Measurements from ENCODE around the gene TRIM37. TPM values are rescaled to one million over a fixed set of nuclear protein-coding genes. Genes with fewer than 3 reads are reported as not detected.

Gene TRIM37
- total and polyA plus RNA-seq, 4 donors = 9.1 to 39.0 (median 16.8) TPM

- H3K36me3 ChIP-seq (ENCODE audit: control insufficient read depth in 4 of 4, insufficient read depth in 4 of 4, low read length in 4 of 4) = peaks cover 7 to 22% (median 12%) of the 10 kb centered on the region in 4 donors
- no peak overlapping the region for H3K4me3 ChIP-seq
- no peak for DNase-seq
- H3K9me3 ChIP-seq (ENCODE audit: control insufficient read depth in 4 of 4, insufficient read depth in 3 of 4, low read length in 3 of 4) = no peaks in the 10 kb centered on the region
- H3K9ac ChIP-seq (ENCODE audit: insufficient read depth in 1 of 2, low read length in 2 of 2) = no peak overlapping the region
- no peak overlapping the region for H3K27ac ChIP-seq (ENCODE audit: low read depth in 1 of 2, low read length in 1 of 2)
- no peaks in the 10 kb centered on the region for H3K27me3 ChIP-seq (ENCODE audit: control insufficient read depth in 3 of 3, insufficient read depth in 3 of 3, low read length in 2 of 3)
- TF ChIP-seq CTCF (IDR thresholded peaks at IDR 0.05; ENCODE audit: control extremely low read depth, extremely low read depth) = no peak
- H3K4me1 ChIP-seq (ENCODE audit: control insufficient read depth in 5 of 5, insufficient read depth in 5 of 5, low read length in 5 of 5) = no peaks in the 10 kb centered on the region
- ATAC-seq (ENCODE audit: insufficient read depth, low FRiP score) = no peak
Observed at GRCh38 chr17:59074494-59074893, 32.2 kb downstream of the TRIM37 start.

GRCh38 chr17:59073972-59074371 is 32.7 kb downstream of the TRIM37 start:
- Histone ChIP-seq H3K27ac (ENCODE audit: low read depth in 1 of 2, low read length in 1 of 2) (no peak overlapping the region), H3K4me3 (no peak overlapping the region), H3K27me3 (ENCODE audit: control insufficient read depth in 3 of 3, insufficient read depth in 3 of 3, low read length in 2 of 3) (no peaks in the 10 kb centered on the region), H3K9me3 (ENCODE audit: control insufficient read depth in 4 of 4, insufficient read depth in 3 of 4, low read length in 3 of 4) (no peaks in the 10 kb centered on the region), H3K9ac (ENCODE audit: insufficient read depth in 1 of 2, low read length in 2 of 2) (no peak overlapping the region), H3K4me1 (ENCODE audit: control insufficient read depth in 5 of 5, insufficient read depth in 5 of 5, low read length in 5 of 5) (no peaks in the 10 kb centered on the region), H3K36me3 (ENCODE audit: control insufficient read depth in 4 of 4, insufficient read depth in 4 of 4, low read length in 4 of 4) (peaks cover 9 to 18% (median 11%) of the 10 kb centered on the region in 4 donors)
- WGBS, 2 donors = 98 to 100% methylated on average over 1 of the region's 1 CpG
- TF ChIP-seq CTCF (IDR thresholded peaks at IDR 0.05; ENCODE audit: control extremely low read depth, extremely low read depth) = no peak
- no peak for DNase-seq
- ATAC-seq (ENCODE audit: insufficient read depth, low FRiP score) = no peak

GRCh38 chr17:59069856-59070255 is 36.8 kb downstream of the TRIM37 start:
- Histone ChIP-seq H3K9me3 (ENCODE audit: control insufficient read depth in 4 of 4, insufficient read depth in 3 of 4, low read length in 3 of 4) (no peaks in the 10 kb centered on the region), H3K4me1 (ENCODE audit: control insufficient read depth in 5 of 5, insufficient read depth in 5 of 5, low read length in 5 of 5) (no peaks in the 10 kb centered on the region), H3K4me3 (no peak overlapping the region), H3K36me3 (ENCODE audit: control insufficient read depth in 4 of 4, insufficient read depth in 4 of 4, low read length in 4 of 4) (peaks cover 8 to 21% (median 14%) of the 10 kb centered on the region in 4 donors), H3K9ac (ENCODE audit: insufficient read depth in 1 of 2, low read length in 2 of 2) (no peak overlapping the region), H3K27ac (ENCODE audit: low read depth in 1 of 2, low read length in 1 of 2) (no peak overlapping the region), H3K27me3 (ENCODE audit: control insufficient read depth in 3 of 3, insufficient read depth in 3 of 3, low read length in 2 of 3) (no peaks in the 10 kb centered on the region)
- ATAC-seq (ENCODE audit: insufficient read depth, low FRiP score) (no peak), DNase-seq (no peak)
- WGBS, 2 donors = 100% methylated on average over 1 of the region's 1 CpG
- TF ChIP-seq CTCF (IDR thresholded peaks at IDR 0.05; ENCODE audit: control extremely low read depth, extremely low read depth) = no peak

- DNase-seq = no peak
- no peak overlapping the region for H3K4me3 ChIP-seq
- TF ChIP-seq CTCF (IDR thresholded peaks at IDR 0.05; ENCODE audit: control extremely low read depth, extremely low read depth) = no peak
- H3K27ac ChIP-seq (ENCODE audit: low read depth in 1 of 2, low read length in 1 of 2) = no peak overlapping the region
- WGBS, 2 donors = 96 to 97% methylated on average over 6 of the region's 6 CpGs
- no peaks in the 10 kb centered on the region for H3K27me3 ChIP-seq (ENCODE audit: control insufficient read depth in 3 of 3, insufficient read depth in 3 of 3, low read length in 2 of 3)
- H3K9ac ChIP-seq (ENCODE audit: insufficient read depth in 1 of 2, low read length in 2 of 2) = no peak overlapping the region
- H3K9me3 ChIP-seq (ENCODE audit: control insufficient read depth in 4 of 4, insufficient read depth in 3 of 4, low read length in 3 of 4) = no peaks in the 10 kb centered on the region
- peaks cover 11 to 25% (median 14%) of the 10 kb centered on the region in 4 donors for H3K36me3 ChIP-seq (ENCODE audit: control insufficient read depth in 4 of 4, insufficient read depth in 4 of 4, low read length in 4 of 4)
- no peak for ATAC-seq (ENCODE audit: insufficient read depth, low FRiP score)
- H3K4me1 ChIP-seq (ENCODE audit: control insufficient read depth in 5 of 5, insufficient read depth in 5 of 5, low read length in 5 of 5) = no peaks in the 10 kb centered on the region
Observed at GRCh38 chr17:59067756-59068155, 38.9 kb downstream of the TRIM37 start.

Data from lung (tissue), 12 donors.